Measurements from ENCODE around the gene CFAP221. TPM values are rescaled to one million over a fixed set of nuclear protein-coding genes. Genes with fewer than 3 reads are reported as not detected.

CFAP221 gene
- total RNA-seq, 3 donors from 2014 or later (not counting 1 experiment from before 2014, with no cell fraction given) = not detected

- 93% methylated on average over 2 of the region's 3 CpGs for WGBS (ENCODE audit: insufficient coverage)
- Mint-ChIP-seq H3K27ac (no peak overlapping the region), H3K36me3 (peaks cover 12% of the 10 kb centered on the region), H3K4me3 (no peak overlapping the region), H3K27me3 (ENCODE audit: low read depth in 2 of 2) (peaks cover 19 to 29% of the 10 kb centered on the region in 2 donors), H3K9me3 (no peaks in the 10 kb centered on the region), H3K4me1 (peaks cover 13 to 16% of the 10 kb centered on the region in 2 donors)
- no peak for TF ChIP-seq CTCF (IDR thresholded peaks at IDR 0.05)
- Histone ChIP-seq H3K27ac (ENCODE audit: low read length) (no peak overlapping the region), H3K9me3 (ENCODE audit: control insufficient read depth, insufficient read depth, low read length) (no peaks in the 10 kb centered on the region), H3K36me3 (ENCODE audit: control insufficient read depth, insufficient read depth, low read length) (no peaks in the 10 kb centered on the region), H3K27me3 (ENCODE audit: control insufficient read depth, insufficient read depth, low read length) (no peaks in the 10 kb centered on the region), H3K4me1 (ENCODE audit: control insufficient read depth, insufficient read depth, low read length) (peaks cover 2% of the 10 kb centered on the region), H3K4me3 (ENCODE audit: low read length) (no peak overlapping the region)
- ATAC-seq (no peak), DNase-seq (no peak)
- intact Hi-C loops (cut with micrococcal nuclease) = loop anchor here (5.0 kb wide), 1 partner anchor 780 kb away; no protein-coding TSS in a partner anchor
Observed at GRCh38 chr2:119662297-119662696, 118.0 kb downstream of the CFAP221 start.

GRCh38 chr2:119668546-119668945 lies 124.3 kb downstream of the CFAP221 start:
- no peak for TF ChIP-seq CTCF (IDR thresholded peaks at IDR 0.05)
- Mint-ChIP-seq H3K36me3 (peaks cover 12% of the 10 kb centered on the region), H3K4me3 (no peak overlapping the region), H3K4me1 (peaks cover 3 to 4% of the 10 kb centered on the region in 2 donors), H3K9me3 (no peaks in the 10 kb centered on the region), H3K27me3 (ENCODE audit: low read depth in 2 of 2) (peaks cover 19 to 23% of the 10 kb centered on the region in 2 donors), H3K27ac (no peak overlapping the region)
- peaks cover 2% of the 10 kb centered on the region for H3K4me1 ChIP-seq (ENCODE audit: control insufficient read depth, insufficient read depth, low read length)
- H3K27me3 ChIP-seq (ENCODE audit: control insufficient read depth, insufficient read depth, low read length) = no peaks in the 10 kb centered on the region
- ATAC-seq (no peak), DNase-seq (no peak)
- no peak overlapping the region for H3K4me3 ChIP-seq (ENCODE audit: low read length)
- 96% methylated on average over 1 of the region's 2 CpGs for WGBS (ENCODE audit: insufficient coverage)
- no peaks in the 10 kb centered on the region for H3K9me3 ChIP-seq (ENCODE audit: control insufficient read depth, insufficient read depth, low read length)
- no peaks in the 10 kb centered on the region for H3K36me3 ChIP-seq (ENCODE audit: control insufficient read depth, insufficient read depth, low read length)
- H3K27ac ChIP-seq (ENCODE audit: low read length) = no peak overlapping the region
- intact Hi-C loops (cut with micrococcal nuclease) = no loop called here

GRCh38 chr2:119671016-119671415 lies 126.8 kb downstream of the CFAP221 start:
- peaks cover 5 to 10% of the 10 kb centered on the region in 2 donors for H3K27me3 Mint-ChIP-seq (ENCODE audit: low read depth in 2 of 2)
- no peaks in the 10 kb centered on the region for H3K36me3 ChIP-seq (ENCODE audit: control insufficient read depth, insufficient read depth, low read length)
- no peaks in the 10 kb centered on the region for H3K36me3 Mint-ChIP-seq
- intact Hi-C loops (cut with micrococcal nuclease) = no loop called here
- DNase-seq (no peak), ATAC-seq (no peak)
- WGBS (ENCODE audit: insufficient coverage) = 81% methylated on average over 2 of the region's 2 CpGs
- no peaks in the 10 kb centered on the region for H3K4me1 Mint-ChIP-seq
- H3K27me3 ChIP-seq (ENCODE audit: control insufficient read depth, insufficient read depth, low read length) = no peaks in the 10 kb centered on the region
- no peak for TF ChIP-seq CTCF (IDR thresholded peaks at IDR 0.05)
- no peak overlapping the region for H3K27ac ChIP-seq (ENCODE audit: low read length)
- H3K27ac Mint-ChIP-seq = no peak overlapping the region
- H3K4me1 ChIP-seq (ENCODE audit: control insufficient read depth, insufficient read depth, low read length) = no peaks in the 10 kb centered on the region
- H3K9me3 Mint-ChIP-seq = no peaks in the 10 kb centered on the region
- no peaks in the 10 kb centered on the region for H3K9me3 ChIP-seq (ENCODE audit: control insufficient read depth, insufficient read depth, low read length)
- H3K4me3 ChIP-seq (ENCODE audit: low read length) = no peak overlapping the region
- no peak overlapping the region for H3K4me3 Mint-ChIP-seq

GRCh38 chr2:119671752-119672151 lies 127.5 kb downstream of the CFAP221 start:
- ATAC-seq (no peak), DNase-seq (no peak)
- no peaks in the 10 kb centered on the region for H3K4me1 ChIP-seq (ENCODE audit: control insufficient read depth, insufficient read depth, low read length)
- no peaks in the 10 kb centered on the region for H3K4me1 Mint-ChIP-seq
- H3K9me3 ChIP-seq (ENCODE audit: control insufficient read depth, insufficient read depth, low read length) = no peaks in the 10 kb centered on the region
- H3K27me3 Mint-ChIP-seq (ENCODE audit: low read depth in 2 of 2) = peaks cover 0 to 6% of the 10 kb centered on the region in 2 donors
- H3K36me3 Mint-ChIP-seq = no peaks in the 10 kb centered on the region
- TF ChIP-seq CTCF (IDR thresholded peaks at IDR 0.05) = no peak
- no peaks in the 10 kb centered on the region for H3K27me3 ChIP-seq (ENCODE audit: control insufficient read depth, insufficient read depth, low read length)
- H3K27ac ChIP-seq (ENCODE audit: low read length) = no peak overlapping the region
- H3K4me3 ChIP-seq (ENCODE audit: low read length) = no peak overlapping the region
- H3K36me3 ChIP-seq (ENCODE audit: control insufficient read depth, insufficient read depth, low read length) = no peaks in the 10 kb centered on the region
- intact Hi-C loops (cut with micrococcal nuclease) = no loop called here
- no peaks in the 10 kb centered on the region for H3K9me3 Mint-ChIP-seq
- no peak overlapping the region for H3K4me3 Mint-ChIP-seq
- H3K27ac Mint-ChIP-seq = no peak overlapping the region
- WGBS (ENCODE audit: insufficient coverage) = 57% methylated on average over 6 of the region's 6 CpGs

Data from natural killer cell (primary cell).